Fibroblast of lung (primary cell): Measurements from ENCODE around the gene GPR65. TPM values are rescaled to one million over a fixed set of nuclear protein-coding genes. Genes with fewer than 3 reads are reported as not detected.

ENCODE experiments used
- DNase-seq, 2 donors: peaks; one replicate each; pipeline versions ENCODE4 v3.0.0 to v3.0.0-alpha.2; 2010; ENCODE audit warnings: low read depth in 2 of 2
- H2AFZ ChIP-seq: 2 replicates; pipeline ENCODE4 v1.5.1; 2012; ENCODE audit warnings: low read length, control low read depth, inconsistent platforms
- H3K27ac ChIP-seq: 2 replicates; pipeline ENCODE4 v1.5.1; 2011; ENCODE audit warnings: low read length, control low read depth; ENCODE audit not compliant: insufficient read depth
- H3K27me3 ChIP-seq: 2 replicates; pipeline ENCODE4 v1.5.1; 2011; ENCODE audit warnings: mild to moderate bottlenecking, low read length; ENCODE audit not compliant: control insufficient read depth, insufficient read depth
- H3K36me3 ChIP-seq: 2 replicates; pipeline ENCODE4 v1.5.1; 2011; ENCODE audit warnings: low read length; ENCODE audit not compliant: control insufficient read depth, insufficient read depth
- H3K4me1 ChIP-seq: 2 replicates; pipeline ENCODE4 v1.5.1; 2011; ENCODE audit warnings: low read length; ENCODE audit not compliant: control insufficient read depth, insufficient read depth; ENCODE audit errors: extremely low read depth
- H3K4me2 ChIP-seq: 2 replicates; pipeline ENCODE4 v1.5.1; 2011; ENCODE audit warnings: low read length, control low read depth; ENCODE audit not compliant: insufficient read depth; ENCODE audit errors: extremely low read depth
- H3K4me3 ChIP-seq, 4 experiments: fragments of 200-600 bp in 1 of 4; sonication (generic) in 1 of 4; replicated peaks in 1 of 4; 2 replicates each; pipeline ENCODE4 v1.5.1; 2011 to 2016; ENCODE audit warnings: low read length in 4 of 4, low read depth in 3 of 4, mild to moderate bottlenecking in 3 of 4, control low read depth in 2 of 4, inconsistent platforms in 1 of 4, mixed read lengths in 1 of 4; ENCODE audit not compliant: insufficient read depth in 1 of 4; ENCODE audit errors: control extremely low read depth in 1 of 4
- H3K79me2 ChIP-seq: 2 replicates; pipeline ENCODE4 v1.5.1; 2012; ENCODE audit warnings: mild to moderate bottlenecking, low read length, inconsistent platforms; ENCODE audit not compliant: control insufficient read depth, insufficient read depth
- H3K9ac ChIP-seq: 2 replicates; pipeline ENCODE4 v1.5.1; 2011; ENCODE audit warnings: mild to moderate bottlenecking, low read length, control low read depth; ENCODE audit not compliant: insufficient read depth
- H3K9me3 ChIP-seq: 2 replicates; pipeline ENCODE4 v1.5.1; 2012; ENCODE audit warnings: low read depth, low read length; ENCODE audit not compliant: control insufficient read depth, insufficient read depth
- H4K20me1 ChIP-seq: 2 replicates; pipeline ENCODE4 v1.5.1; 2011; ENCODE audit warnings: low read length; ENCODE audit not compliant: control insufficient read depth, insufficient read depth; ENCODE audit errors: extremely low read depth
- CTCF ChIP-seq, 2 donors: IDR thresholded peaks in 1 of 2; conservative IDR thresholded peaks in 1 of 2; 1 replicate in 1 of 2; 2 replicates in 1 of 2; pipeline ENCODE4 v1.5.1; 2011 to 2012; ENCODE audit warnings: low read length in 2 of 2, control low read depth in 1 of 2, inconsistent platforms in 1 of 2, low read depth in 1 of 2, mild to moderate bottlenecking in 1 of 2
- EZH2 ChIP-seq: IDR thresholded peaks from 2 replicates; pipeline ENCODE4 v1.5.1; 2012; ENCODE audit warnings: low read length, control low read depth, mild to moderate bottlenecking; ENCODE audit errors: missing control alignments
- polyA plus RNA-seq, 2 donors: library from polyadenylated mRNA; depleted of rRNA in 1 of 2; stranded (reverse) in 1 of 2; unstranded in 1 of 2; fragments of >200 nt; gene quantifications; 2 replicates each; pipeline ENCODE4 v1.2.1, GENCODE V29; 2011 to 2012; ENCODE audit warnings: missing spikeins in 1 of 2
- total RNA-seq: library from RNA; depleted of rRNA; stranded (reverse); fragments of >200 nt; gene quantifications from 2 replicates; pipeline ENCODE4 v1.2.1, GENCODE V29; 2014

Gene GPR65
- total and polyA plus RNA-seq, 2 donors (not counting 1 experiment from before 2014, with no cell fraction given), result 0.07 to 0.17 TPM

GRCh38 chr14:88034076-88034475 lies 29.1 kb downstream of the GPR65 start:
- H3K4me2 ChIP-seq, result no peak overlapping the region
- H3K9ac ChIP-seq, result no peak overlapping the region
- TF ChIP-seq CTCF (conservative IDR thresholded peaks at IDR 0.05 in 1 of 2, IDR thresholded peaks at IDR 0.05 in 1 of 2; ENCODE audit: low read depth in 1 of 2, low read length in 2 of 2), result no peak
- no peak for TF ChIP-seq EZH2
- no peaks in the 10 kb centered on the region for H3K79me2 ChIP-seq
- no peak for DNase-seq
- no peaks in the 10 kb centered on the region for H3K9me3 ChIP-seq
- no peak overlapping the region for H3K4me3 ChIP-seq
- no peak overlapping the region for H3K27ac ChIP-seq
- no peaks in the 10 kb centered on the region for H3K27me3 ChIP-seq
- H4K20me1 ChIP-seq, result no peaks in the 10 kb centered on the region
- no peaks in the 10 kb centered on the region for H3K36me3 ChIP-seq
- H2AFZ ChIP-seq, result no peak overlapping the region
- no peaks in the 10 kb centered on the region for H3K4me1 ChIP-seq

GRCh38 chr14:88036422-88036821 lies 31.5 kb downstream of the GPR65 start:
- no peak overlapping the region for H2AFZ ChIP-seq

GRCh38 chr14:88037325-88037724 lies 32.4 kb downstream of the GPR65 start:
- no peaks in the 10 kb centered on the region for H4K20me1 ChIP-seq
- no peaks in the 10 kb centered on the region for H3K27me3 ChIP-seq
- no peaks in the 10 kb centered on the region for H3K79me2 ChIP-seq
- H3K4me1 ChIP-seq, result no peaks in the 10 kb centered on the region
- no peak overlapping the region for H3K4me3 ChIP-seq
- no peaks in the 10 kb centered on the region for H3K9me3 ChIP-seq
- H3K36me3 ChIP-seq, result no peaks in the 10 kb centered on the region
- H3K4me2 ChIP-seq, result no peak overlapping the region
- no peak overlapping the region for H3K27ac ChIP-seq
- TF ChIP-seq EZH2 (no peak), CTCF (conservative IDR thresholded peaks at IDR 0.05 in 1 of 2, IDR thresholded peaks at IDR 0.05 in 1 of 2; ENCODE audit: low read depth in 1 of 2, low read length in 2 of 2) (no peak)
- DNase-seq, result no peak
- no peak overlapping the region for H2AFZ ChIP-seq
- no peak overlapping the region for H3K9ac ChIP-seq

More at GRCh38 chr14:88036422-88036821, 31.5 kb downstream of the GPR65 start:
- TF ChIP-seq EZH2, result no peak
- TF ChIP-seq CTCF (conservative IDR thresholded peaks at IDR 0.05 in 1 of 2, IDR thresholded peaks at IDR 0.05 in 1 of 2; ENCODE audit: low read depth in 1 of 2, low read length in 2 of 2), result no peak
- Histone ChIP-seq H3K9ac (no peak overlapping the region), H3K4me2 (no peak overlapping the region), H3K4me1 (no peaks in the 10 kb centered on the region), H4K20me1 (no peaks in the 10 kb centered on the region), H3K27ac (no peak overlapping the region), H3K36me3 (no peaks in the 10 kb centered on the region), H3K27me3 (no peaks in the 10 kb centered on the region), H3K9me3 (no peaks in the 10 kb centered on the region), H3K79me2 (no peaks in the 10 kb centered on the region), H3K4me3 (no peak overlapping the region)
- no peak for DNase-seq
